ENCODE results near the gene GRIN1.

DNA sequence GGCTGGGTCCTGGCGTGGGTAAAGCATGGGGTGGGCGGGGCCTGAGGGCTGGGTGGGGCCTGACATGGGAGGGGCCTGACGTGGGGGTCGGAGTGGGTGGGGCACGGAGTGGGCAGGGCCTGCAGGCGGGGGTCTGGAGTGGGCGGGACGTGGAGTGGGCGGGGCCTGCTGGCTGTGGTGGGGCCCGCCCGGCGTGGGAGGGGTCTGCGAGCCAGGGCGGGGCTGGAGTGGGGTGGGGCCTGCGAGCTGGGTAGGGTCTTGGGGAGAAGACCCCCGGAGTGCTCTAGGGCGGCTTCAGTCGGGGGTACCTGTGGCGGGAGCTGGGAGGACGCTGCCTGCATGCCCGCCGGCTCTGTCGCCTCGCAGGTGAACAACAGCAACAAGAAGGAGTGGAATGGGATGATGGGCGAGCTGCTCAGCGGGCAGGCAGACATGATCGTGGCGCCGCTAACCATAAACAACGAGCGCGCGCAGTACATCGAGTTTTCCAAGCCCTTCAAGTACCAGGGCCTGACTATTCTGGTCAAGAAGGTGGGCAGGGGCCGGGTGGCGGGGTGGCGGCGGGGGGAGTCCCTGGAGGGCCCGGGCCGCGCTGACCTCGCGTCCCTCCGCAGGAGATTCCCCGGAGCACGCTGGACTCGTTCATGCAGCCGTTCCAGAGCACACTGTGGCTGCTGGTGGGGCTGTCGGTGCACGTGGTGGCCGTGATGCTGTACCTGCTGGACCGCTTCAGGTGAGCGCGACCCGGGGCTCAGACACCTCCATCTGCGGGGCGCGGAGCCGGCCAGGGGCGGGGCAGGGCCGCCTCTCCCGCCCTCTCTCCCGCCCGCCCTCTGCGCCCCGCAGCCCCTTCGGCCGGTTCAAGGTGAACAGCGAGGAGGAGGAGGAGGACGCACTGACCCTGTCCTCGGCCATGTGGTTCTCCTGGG is 22.9 kb downstream of the GRIN1 start:
- no peak for TF ChIP-seq CTCF (IDR thresholded peaks at IDR 0.05; ENCODE audit: low read length)
- no peak for TF ChIP-seq EZH2 (IDR thresholded peaks at IDR 0.05; ENCODE audit: borderline replicate concordance, low read length)

All from OCI-LY1 (cell line).